IPS-NIHi7 (cell line): ENCODE results near the gene TREML2.
"Not testable (repeated sequence)": the region's sequence is repeated elsewhere in the genome, so short reads cannot be mapped to it uniquely, and the experiment has no call there.

Experiments used
- DNase-seq: peaks from one replicate; pipeline ENCODE4 v3.0.0; 2012; ENCODE audit warnings: mixed read lengths; ENCODE audit errors: extremely low spot score

Gene TREML2

DNA sequence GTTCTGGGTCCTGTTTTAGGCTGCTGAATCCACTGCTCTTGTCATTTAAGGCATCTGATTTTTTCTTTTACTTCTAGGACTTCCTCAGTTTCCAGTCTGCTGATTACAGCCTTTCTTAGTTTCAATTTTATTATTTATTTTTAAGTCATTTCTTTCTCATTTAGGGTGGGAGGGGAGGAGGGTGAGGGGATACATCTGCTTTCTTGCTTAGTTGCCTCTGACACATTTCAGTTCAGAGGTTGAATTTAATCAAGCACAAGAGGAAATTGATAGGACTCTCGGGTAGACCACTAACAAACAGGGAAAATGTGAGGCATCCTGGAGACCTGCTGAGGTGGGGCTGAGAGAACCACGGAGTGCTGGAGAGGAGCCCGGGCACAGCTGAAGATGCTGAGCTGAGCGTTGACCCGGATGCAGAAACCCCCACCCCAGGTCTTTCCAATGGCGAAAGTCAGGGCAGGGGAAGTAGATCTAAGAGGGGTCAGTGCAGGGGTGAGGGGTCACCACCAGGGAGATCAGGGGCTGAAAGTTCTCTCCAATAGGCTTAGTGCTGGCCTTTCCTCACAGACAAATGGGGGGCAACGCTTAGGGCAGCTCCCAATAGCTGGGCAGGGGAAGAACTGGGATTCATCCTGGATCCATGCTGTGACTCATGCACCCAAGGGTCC is 7.6 kb upstream of the TREML2 start:
- no peak for DNase-seq

DNA sequence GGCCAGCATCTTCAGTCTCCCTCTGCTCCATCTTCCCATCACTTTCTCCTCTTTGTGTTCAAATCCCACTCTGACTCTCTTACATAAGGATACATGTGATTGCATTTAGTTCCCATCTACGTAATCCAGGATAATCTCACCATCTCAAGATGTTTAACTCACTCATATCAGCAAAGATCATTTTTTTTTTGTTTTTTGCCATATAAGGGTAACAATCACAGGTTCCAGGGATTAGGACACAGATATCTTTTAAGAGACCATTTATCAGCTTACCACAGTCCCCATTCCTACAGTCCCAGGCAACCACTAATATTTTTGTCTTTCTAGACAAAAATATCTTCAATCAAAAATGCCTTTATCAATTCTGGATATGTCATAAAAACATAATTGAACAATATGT is 3.2 kb upstream of the TREML2 start:
- DNase-seq: no peak

DNA sequence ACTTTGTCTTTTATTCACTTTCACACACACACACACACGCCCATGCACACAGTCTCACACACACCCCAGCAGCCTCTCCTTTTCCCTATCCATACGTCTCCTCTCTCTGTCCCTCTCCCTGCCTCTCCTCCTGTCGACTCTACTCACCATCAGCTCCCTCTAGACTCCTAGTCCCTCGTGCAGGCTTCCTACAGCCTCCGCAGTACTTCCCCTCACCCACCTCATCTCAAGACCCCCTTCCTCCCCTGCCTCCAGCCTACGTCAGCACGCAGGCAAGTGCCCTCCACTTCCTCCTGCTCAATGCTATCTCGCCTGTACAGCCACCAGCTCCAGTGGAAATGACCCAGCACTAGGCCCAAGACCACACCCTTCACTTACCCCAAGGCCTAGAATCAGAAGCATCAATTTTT is 820 bp upstream of the TREML2 start:
- DNase-seq: no peak

DNA sequence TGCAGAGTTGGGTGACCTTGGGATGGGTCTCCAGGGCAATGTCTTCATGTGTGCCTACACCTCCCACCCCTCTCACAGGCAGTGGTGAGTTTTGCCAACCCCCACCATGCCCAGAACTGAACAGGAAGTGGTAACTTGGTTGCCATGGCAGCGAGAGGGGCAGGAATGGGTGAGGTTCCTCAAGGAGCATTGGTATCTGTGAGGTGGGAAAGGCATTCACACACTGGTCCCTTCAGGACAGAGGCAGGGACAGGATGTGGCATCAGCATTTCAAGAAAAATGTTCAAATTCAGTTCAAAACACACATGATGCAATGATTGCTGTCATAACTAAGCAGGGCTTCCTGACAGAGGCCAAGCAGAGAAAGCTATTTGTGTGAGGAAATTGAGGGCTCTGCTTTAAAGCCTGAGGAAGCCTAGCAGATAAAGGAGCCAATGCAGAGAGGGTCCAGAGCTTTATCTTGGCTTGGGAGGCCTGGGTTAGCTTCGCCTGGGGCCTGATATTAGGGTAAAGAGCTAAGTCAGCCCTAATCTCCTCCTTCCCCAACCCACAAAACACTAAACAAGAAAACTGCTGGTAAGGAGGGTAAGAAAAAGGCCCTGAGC is 551 bp downstream of the TREML2 start:
- DNase-seq: no peak

DNA sequence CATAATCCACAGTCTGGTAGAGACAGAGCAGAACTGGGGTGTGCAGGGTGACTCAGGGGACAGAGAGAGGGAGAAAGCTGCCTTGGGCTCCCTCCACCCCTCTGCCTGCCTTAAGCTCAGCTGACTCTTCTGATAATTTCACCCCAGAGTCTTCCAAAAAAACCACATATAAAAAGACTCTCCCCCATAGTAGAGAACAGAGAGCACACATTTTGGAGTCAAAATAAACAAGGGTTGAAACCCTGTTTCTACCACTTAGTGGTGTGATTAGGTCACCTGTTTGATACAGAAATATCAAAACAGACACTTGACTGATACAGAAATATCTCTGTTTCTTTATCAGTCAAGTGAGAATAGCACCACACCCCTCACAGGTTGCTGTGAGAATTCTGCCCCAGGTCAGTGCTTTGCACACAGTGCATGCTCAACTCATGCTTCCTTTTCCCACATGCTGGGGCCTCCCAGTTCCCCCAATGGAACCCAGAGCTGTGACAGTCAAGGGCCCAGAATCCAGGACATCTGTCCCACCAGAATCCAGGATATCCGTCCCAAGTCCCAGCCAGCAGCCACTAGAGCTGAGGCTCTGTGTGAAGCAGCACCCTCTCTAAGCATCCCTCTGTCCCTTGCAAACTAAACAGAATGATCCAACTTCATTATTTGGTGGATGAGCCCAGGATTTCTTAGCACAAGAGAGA is 1.2 kb downstream of the TREML2 start:
- DNase-seq: no peak

DNA sequence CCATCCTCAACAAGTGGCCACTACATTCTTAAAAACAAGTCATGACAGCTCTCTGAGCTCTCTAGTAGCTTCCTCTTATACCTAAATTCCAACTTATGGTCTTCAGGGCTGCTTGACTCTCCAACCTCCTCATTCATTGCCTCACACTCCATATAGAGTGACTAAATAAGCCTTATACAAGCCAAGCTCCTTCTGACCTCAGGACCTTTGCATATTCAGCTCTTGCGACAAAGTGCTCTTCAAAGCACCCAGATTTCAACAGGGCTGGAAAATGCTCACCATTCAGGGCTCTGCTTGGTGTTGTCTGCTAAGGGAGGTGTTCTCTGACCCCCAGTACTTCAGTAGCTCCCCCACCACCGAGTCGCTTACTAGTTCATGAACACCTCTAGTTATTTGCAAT is 3.7 kb downstream of the TREML2 start:
- no peak for DNase-seq

DNA sequence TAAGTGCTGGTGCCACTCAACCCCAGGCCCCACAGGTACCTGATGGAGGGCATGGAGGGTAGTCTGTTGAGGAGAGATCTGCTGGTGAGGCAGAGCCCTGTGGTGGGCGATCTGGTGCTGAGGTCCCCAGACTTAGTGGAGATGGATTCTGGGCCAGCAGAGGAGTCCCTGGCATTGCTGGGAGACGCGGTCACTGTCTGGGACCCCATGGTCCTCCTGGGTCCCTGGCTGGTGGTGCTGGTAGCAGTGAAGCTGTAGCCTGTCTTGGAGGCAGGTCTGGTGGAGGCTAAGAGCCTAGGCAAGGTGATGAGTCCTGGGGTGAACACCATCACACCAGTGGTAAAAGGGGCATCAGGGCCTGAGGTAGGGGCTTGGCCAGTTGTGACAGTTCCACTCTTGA is 6.6 kb downstream of the TREML2 start:
- no peak for DNase-seq

DNA sequence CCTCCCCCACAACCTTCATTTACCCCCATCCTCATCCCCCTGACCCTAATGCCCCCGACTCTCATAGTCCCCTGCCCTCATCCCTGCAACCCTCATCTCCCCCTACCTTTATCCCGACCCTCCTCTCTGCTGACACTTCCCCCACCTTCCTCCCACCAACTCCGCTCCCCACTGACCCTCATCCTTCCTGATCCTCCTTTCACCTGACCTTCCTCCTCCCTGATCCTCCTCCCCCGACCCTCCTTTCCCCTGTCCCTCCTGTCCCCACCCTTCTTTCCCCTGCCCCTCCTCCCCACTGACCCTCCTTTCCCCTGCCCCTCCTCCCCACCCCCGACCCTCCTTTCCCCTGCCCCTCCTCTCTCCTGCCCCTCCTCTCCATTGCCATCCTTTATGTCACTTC is 7.1 kb downstream of the TREML2 start:
- DNase-seq: no peak

DNA sequence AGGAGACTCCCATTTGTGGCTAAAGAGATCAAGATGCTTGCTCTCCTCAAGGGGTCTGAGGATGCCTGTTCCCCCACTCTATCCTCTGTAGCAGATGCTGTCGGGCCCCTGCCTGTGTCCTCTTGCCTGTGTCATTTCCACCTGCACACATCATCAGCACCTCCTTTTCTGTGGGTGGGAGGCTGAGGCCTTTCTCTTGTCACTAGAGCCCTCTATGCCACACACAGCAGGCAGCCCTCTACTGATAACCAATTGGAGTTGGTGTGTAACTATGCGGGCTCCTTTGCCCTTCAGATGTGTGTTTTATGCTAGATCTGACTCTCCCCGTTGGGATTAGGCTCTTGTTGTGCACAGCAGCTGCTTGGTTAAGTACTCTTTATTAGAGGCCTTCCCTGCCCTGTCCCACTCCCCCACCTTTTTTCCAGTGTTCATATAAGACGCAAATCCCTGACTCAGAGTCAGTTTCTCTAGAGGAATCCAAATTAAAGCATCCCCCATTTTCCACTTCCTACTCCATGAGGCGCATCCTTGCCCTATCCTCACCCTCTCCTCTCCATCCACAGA is 7.7 kb downstream of the TREML2 start:
- no peak for DNase-seq

DNA sequence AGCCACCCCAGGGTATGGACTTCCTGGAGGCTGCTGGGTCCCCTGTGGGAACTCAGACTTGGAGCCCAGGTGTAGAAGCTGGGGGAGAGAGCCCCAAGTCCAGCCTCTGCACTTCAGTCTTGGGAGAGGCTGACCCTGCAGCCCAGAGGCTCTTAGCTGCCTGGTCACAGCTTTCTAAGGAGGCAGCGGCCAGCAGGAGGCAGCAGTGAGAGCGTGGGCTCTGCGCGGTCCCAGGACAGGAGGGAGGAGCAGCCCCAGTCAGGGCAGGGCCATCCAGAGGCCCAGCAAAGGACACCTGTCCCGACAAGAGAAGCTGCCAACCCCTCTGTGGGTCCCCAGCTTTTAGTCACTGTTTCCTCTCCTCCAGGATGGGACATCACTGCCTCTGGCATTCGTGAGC is 9.4 kb downstream of the TREML2 start:
- DNase-seq: peak; percentile 94

DNA sequence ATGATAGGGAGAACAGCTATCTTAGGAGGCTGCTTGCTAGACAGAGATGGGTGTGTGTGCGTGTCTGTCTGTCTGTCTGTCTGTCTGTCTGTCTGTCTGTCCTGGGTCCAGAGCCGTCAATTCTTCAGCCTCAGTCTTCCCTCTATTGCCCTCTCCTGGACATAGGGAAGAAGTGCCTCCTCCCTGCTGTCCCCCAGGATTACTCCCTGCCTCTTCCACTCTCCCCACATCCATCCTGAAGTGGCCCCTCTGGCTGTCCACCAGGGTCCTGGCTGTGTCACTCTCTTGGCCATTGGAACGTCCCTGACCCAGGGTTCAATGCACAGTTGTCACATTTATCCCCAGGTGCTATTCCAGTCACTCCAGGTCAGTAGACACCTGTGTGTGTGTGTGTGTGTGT is 10.2 kb downstream of the TREML2 start:
- DNase-seq: no peak

DNA sequence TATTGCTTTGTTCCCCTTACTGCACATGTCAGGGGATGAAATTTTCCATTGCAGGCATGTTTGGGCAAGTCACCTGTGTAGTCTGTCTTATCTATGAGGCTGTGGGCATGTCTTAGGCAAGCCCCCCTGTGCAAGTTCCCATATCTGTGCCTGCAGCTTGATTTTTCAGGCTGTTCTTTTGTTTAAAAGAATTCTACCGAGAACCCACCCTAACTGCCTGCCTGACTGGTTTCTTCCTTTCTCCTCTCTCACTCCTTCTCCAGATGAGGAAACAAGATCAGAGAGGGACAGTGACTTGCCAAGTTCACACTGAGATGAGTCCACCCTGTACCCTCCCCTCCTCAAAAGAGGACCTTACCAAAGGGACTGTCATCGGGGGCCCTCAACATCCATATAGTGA is 11.0 kb downstream of the TREML2 start:
- no peak for DNase-seq

DNA sequence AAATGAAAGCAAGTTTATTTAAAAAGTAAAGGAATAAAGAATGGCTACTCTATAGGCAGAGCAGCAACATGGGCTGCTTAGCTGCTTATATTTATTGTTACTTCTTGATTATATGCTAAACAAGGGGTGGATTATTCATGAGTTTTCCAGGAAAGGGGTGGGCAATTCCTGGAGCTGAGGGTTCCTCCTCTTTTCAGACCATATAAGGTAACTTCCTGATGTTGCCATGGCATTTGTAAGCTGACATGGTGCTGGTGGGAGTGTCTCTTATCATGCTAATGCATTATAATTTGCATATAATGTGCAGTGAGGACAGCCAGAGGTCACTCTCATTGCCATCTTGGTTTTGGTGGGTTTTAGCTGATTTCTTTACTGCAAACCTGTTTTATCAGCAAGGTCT is 11.9 kb downstream of the TREML2 start:
- not testable (repeated sequence) for DNase-seq

DNA sequence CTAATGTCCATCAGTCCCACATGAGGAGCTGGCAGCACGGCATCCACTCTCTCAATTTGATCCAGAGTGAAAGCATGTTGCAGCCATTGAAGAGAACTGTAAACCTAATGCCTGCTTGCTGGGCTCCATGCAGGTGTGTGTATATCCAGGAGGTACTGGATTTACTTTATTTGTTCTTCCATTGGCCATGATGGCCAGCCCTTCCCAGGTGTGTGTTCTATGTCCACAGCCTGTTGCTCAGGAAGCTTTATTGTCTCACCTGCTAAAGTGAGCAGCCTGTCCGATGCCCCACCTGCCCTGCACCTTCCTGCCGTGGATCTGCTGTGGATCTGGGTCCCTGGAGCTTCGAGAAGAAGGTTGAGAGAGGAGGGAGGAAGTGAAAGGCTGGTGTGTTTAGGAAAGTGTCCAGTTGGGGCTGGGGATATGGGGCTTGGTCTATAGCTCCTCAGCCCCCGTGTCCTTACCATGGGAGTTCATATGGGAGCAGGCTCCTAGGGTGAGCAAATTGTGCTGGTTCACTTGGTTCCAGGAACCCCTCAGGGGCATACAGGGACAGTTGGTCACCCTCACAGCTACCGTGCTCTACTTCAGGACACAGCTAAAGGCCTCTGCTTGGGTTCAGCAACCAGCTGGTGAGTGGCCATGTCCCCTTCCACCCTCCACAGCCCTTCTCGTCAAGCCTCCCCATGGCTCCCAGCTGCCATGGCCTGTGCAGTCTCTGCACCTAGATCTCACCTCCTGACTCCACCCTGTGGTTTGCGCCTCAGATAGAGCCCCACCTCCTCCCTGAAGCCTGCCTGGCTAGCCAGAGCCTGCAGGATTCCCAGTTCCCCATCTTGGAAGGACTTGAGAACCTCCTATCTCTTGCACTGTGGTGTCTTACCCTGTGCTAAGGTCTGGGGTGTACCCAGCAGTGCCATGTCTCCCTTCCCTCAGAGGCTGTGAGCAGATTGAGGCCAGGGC is 12.7 kb downstream of the TREML2 start:
- no peak for DNase-seq

DNA sequence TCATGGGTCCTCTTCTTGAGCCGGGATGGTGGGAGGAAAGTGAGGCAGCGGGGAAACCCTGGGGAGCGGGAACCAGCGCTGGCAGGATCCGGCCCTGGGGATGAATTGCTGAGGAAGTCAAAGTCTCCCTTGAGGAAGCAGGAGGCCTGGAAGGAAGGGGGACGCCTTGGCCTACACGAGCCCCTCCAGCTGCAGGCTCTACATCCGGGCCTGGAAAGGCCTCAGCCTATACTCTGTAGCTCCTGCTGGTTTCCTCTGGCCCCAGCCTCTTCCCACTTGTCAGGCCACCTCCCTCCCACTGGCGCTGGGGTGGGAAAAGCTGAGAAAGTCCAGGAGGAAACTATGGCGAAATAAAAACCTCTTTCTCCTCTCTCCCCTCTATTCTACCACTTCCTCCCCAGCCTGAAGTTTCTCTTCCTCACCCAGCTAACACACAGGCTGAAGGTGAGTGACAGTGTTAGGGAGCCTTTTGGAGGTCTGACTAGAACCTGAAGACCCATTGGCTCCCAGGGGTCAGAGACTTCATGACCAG is 14.9 kb downstream of the TREML2 start:
- DNase-seq: no peak

DNA sequence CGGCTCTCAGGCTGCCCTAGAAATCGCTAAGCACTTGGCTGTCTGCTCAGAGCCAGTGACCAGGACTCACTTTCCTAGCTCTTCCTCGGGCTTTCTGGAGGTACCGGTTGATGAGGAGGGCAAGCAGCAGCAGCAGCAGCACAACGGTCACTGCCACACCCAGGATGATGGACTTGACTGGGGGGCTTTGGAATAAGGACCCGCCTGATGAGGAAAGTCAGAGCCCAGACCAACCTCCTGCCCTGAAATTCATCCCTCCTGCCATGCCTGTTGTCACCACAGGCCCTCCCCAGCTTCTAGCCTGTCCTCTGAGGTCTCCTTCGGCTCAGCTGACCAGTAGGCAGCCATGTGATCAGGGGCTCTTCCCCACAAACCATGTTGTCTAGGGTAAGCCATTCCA is 16.2 kb downstream of the TREML2 start:
- DNase-seq: no peak

DNA sequence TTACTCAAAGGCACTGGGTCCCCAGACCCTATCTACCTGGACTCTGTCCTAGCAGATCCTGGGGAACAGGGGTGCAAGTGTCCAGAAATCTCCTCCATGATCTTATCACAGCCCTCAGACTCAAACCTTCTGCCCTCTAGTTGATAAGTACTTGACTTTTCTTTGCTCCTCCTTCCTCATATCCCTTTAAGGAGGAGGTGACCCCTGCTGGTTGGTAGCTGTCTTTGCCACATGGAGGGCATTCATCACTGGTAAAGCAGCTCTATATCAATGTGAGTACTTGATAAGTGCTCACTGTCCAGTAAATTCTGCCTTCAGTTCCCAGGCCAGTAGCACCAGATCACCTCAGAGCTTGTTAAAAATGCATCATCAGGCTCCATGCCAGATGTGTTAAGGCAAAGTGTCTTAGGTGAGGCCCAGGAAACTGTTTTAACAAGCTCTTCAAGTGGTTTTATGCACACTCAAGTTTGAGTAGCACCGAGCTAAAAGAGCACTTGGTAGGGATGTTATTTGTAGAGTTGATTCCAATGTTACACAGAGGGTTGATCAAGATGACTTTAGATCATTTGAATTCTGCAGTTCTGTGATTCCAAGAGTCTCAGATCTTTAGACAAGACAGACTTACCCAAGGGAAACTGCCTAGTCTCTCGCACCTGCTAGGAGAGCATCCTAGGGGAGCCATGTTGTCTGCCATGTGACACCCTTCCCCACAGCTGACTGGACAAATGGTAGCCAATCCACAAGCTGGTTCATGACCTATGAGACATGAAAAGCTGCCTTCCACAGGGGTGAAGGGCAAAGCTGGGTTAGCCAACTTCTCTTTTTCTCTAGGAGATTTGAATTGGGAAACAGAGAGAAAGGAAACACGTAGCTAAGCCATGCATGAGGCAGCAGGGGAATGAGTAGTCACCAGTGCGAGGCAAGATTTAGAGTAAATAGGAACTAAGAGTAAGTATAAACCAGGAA is 18.6 kb downstream of the TREML2 start:
- DNase-seq: peak; percentile 75

DNA sequence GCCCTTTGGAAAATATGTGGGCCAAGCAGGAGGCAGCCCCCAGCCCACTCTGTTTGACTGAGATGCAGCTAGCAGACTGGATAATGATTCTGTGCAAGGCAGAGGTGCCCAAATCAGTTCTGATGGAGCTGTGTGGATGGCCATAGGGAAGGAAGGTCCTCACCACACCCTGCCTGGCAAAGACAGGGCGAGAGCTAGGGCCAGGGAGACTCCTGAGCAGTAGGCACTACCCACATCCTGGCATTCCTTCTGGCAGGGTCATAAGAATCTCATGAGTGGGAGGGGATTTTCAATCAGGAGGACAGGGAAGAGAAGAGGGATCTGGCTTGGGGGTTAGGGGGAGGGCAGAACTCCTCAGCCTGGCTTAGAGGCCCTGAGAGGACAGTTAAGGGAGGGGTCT is 19.4 kb downstream of the TREML2 start:
- no peak for DNase-seq

DNA sequence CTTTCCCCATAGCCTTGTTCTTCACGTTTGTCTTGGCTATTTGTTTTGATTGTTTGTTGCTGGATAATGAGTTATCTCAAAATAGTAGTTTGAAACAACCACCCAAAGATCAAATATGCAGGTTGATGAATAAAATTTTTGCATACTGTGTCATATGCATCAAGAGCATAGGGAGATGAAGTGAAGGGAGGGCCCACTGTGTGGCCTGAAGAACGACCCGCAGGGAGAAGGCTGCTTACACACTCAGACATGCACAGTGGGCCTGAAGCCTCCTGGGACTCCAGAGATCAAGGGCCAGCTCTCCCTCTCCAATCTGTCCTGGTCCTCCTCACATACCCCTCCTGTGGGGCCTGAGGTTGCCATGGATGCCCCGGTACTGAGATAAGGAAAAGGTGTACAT is 21.8 kb downstream of the TREML2 start:
- DNase-seq: no peak

DNA sequence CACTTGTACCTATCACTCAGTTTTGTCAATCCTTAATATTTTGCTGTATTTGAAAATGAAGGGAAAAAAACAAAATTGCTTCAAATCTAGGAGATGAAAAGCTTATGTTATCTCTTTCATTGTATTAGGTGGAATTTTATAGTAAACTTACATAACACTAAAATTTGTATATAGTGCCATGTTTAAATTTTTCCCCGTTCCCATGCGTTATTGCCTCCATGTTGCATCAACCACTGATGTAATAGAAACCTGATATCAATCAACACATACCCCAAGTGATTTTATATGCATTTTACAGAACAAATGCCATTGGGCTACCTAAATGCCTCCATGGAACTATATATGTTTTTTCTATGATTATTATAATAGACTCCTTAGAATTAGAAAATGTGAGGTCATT is 23.3 kb downstream of the TREML2 start:
- DNase-seq: no peak
